Nephron (organoid): Measurements from ENCODE around the gene TCERG1.
A peak's percentile ranks its signal among the peaks of the same experiment; 100 is the strongest.

Source experiments
- H3K27ac Mint-ChIP-seq, 3 experiments: 2 replicates each; pipeline ENCODE4 v1.8.0; 2020; ENCODE audit warnings: mixed read lengths in 3 of 3, mild to moderate bottlenecking in 2 of 3, moderate library complexity in 1 of 3
- H3K27me3 Mint-ChIP-seq: 2 replicates; pipeline ENCODE4 v1.8.0; 2021; ENCODE audit warnings: low read depth, mild to moderate bottlenecking, moderate library complexity, mixed read lengths
- H3K36me3 Mint-ChIP-seq: 2 replicates; pipeline ENCODE4 v1.8.0; 2020; ENCODE audit warnings: low read depth, mixed read lengths
- H3K4me1 Mint-ChIP-seq: 2 replicates; pipeline ENCODE4 v1.8.0; 2020; ENCODE audit warnings: mixed read lengths
- H3K4me3 Mint-ChIP-seq, 3 experiments: 2 replicates each; pipeline ENCODE4 v1.8.0; 2020; ENCODE audit warnings: mild to moderate bottlenecking in 3 of 3, mixed read lengths in 3 of 3, moderate library complexity in 2 of 3
- H3K9me3 Mint-ChIP-seq: 2 replicates; pipeline ENCODE4 v1.8.0; 2020; ENCODE audit warnings: mixed read lengths
- TF ChIP-seq, protein P1 (sequence below), 3 experiments: fragments of 200-600 bp; sonication (generic); IDR thresholded peaks; one replicate each; pipeline ENCODE4 v1.5.0; 2021; ENCODE audit warnings: antibody characterized with exemption in 3 of 3; ENCODE audit not compliant: unreplicated experiment in 3 of 3

The TCERG1 gene

DNA sequence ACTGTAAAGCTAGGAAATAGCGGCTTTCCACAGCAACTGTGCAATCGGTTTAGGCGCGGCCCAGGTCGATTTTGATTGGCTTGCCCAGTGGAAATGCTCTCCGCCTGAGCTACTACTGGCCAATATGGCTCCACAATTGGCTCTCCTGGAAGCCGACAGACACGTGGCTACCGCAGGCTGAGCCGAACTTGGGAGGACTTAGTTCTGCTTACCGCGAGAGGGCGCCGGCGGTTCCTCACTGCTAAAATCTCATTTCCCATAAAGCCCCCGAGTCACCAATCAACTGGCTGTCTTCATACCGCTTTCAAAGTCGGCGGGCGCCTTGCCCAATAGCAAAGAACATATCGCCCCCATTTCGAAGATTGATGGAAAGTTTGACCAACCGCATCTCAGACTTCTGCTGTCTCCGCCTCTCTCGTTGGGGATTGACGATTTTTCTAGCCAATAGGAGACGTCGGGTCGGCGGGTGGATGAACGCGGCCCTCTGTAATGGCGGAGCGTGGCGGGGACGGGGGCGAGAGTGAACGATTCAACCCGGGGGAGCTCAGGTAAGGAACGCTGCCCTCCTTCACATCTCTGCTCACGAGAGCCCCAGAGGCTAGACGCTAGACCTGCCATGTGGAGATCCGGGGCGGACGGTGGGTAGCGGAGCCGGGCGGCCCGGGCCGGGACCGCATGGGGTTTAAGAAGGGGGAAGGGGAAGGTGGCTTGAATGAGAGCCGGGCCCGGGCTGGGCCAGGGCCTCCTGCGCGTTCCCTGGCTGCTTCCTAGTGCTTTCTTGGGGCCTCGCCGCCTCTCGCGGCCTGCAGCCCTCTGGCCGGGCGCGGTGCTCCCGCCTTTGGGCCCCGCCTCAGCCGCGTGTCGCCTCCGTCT is at the start of gene TCERG1:
TSS of gene TCERG1 (plus strand) at position 473 of the 873 bp plus-strand sequence. CDS start at position 490, 17 bp downstream.
- Mint-ChIP-seq H3K36me3 (no peaks in the 10 kb centered on the region), H3K9me3 (no peaks in the 10 kb centered on the region), H3K4me3 (peak within 1 kb of the TSS; percentile 93 to 100 (median 99)), H3K4me1 (peaks cover 29% of the 10 kb centered on the region), H3K27ac (peak within 1 kb of the TSS; percentile 90 to 99 (median 98)), H3K27me3 (no peaks in the 10 kb centered on the region)
- TF ChIP-seq, protein P1, sequence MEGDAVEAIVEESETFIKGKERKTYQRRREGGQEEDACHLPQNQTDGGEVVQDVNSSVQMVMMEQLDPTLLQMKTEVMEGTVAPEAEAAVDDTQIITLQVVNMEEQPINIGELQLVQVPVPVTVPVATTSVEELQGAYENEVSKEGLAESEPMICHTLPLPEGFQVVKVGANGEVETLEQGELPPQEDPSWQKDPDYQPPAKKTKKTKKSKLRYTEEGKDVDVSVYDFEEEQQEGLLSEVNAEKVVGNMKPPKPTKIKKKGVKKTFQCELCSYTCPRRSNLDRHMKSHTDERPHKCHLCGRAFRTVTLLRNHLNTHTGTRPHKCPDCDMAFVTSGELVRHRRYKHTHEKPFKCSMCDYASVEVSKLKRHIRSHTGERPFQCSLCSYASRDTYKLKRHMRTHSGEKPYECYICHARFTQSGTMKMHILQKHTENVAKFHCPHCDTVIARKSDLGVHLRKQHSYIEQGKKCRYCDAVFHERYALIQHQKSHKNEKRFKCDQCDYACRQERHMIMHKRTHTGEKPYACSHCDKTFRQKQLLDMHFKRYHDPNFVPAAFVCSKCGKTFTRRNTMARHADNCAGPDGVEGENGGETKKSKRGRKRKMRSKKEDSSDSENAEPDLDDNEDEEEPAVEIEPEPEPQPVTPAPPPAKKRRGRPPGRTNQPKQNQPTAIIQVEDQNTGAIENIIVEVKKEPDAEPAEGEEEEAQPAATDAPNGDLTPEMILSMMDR (IDR thresholded peaks at IDR 0.05; ENCODE audit: unreplicated experiment in 3 of 3) = peak; percentile 77 to 83 (median 77)

DNA sequence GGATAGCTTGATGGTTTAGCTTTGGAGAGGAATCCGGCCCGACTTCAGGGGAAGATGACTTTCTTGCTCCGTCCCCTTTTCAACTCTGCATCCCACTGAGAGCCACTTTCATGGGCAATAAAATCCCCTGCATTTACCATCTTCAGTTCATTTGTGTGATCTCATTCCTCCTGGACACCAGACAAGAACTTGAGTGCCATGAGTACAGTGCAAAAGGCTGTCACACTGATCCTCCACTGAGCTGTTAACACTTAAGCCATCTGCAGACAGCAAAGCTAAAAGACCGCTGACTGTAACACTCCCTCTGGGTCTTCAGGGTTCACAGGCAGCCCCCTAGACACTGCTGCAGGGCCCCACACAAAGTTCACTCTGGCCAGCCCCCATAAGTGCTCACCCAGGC is 48.3 kb upstream of the TCERG1 start:
- no peaks in the 10 kb centered on the region for H3K4me1 Mint-ChIP-seq
- H3K9me3 Mint-ChIP-seq = no peaks in the 10 kb centered on the region

DNA sequence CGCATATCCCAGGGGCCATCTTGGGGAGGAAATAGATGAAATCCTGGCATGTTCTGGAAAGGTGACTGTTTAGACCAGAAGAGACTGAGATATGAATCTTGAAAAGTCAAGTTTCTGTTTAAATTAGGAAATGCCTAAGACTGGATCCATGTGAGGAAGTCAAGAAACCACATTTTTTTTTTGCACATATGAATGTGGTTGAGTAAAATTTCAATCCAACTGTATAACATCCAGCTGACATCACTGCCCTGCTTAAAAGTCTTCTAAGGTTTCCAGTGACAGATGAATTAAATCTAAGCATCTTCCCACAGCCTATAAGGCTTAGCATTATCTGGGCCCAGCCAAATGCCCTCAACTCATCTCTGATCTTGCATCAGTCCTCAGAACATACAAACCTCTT is 47.7 kb upstream of the TCERG1 start:
- Mint-ChIP-seq H3K4me1 (no peaks in the 10 kb centered on the region), H3K9me3 (no peaks in the 10 kb centered on the region), H3K27ac (no peak overlapping the region), H3K36me3 (no peaks in the 10 kb centered on the region), H3K27me3 (peaks cover 29% of the 10 kb centered on the region), H3K4me3 (no peak overlapping the region)
- TF ChIP-seq, protein P1 (IDR thresholded peaks at IDR 0.05; ENCODE audit: unreplicated experiment in 3 of 3) = no peak

More for the DNA sequence above, 48.3 kb upstream of the TCERG1 start:
- Mint-ChIP-seq H3K4me3 (no peak overlapping the region), H3K27me3 (peaks cover 28% of the 10 kb centered on the region), H3K36me3 (no peaks in the 10 kb centered on the region), H3K27ac (no peak overlapping the region)
- TF ChIP-seq, protein P1 (IDR thresholded peaks at IDR 0.05; ENCODE audit: unreplicated experiment in 3 of 3) = no peak

DNA sequence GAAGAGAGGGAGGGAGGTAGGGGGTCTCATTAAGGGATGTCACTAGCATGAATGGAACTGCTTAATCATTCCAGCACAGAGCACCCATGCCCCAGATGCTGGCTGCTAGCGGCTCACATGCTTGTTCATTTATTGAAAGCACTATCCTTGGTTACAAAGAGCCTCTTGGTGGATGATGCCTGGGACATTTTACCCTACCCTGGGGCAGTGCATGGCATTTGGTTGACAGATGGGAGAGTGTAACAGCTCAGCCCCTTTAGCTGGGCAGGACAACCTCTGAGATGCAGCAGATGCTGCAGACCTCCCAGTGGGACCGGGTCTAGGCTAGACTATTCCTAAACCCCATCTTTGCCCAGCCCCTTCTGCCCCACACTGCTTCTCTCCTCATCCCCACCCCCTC is 46.9 kb upstream of the TCERG1 start:
- TF ChIP-seq, protein P1 (IDR thresholded peaks at IDR 0.05; ENCODE audit: unreplicated experiment in 3 of 3) = no peak
- Mint-ChIP-seq H3K4me3 (no peak overlapping the region), H3K9me3 (no peaks in the 10 kb centered on the region), H3K27me3 (peaks cover 28% of the 10 kb centered on the region), H3K27ac (no peak overlapping the region), H3K4me1 (no peaks in the 10 kb centered on the region), H3K36me3 (no peaks in the 10 kb centered on the region)

DNA sequence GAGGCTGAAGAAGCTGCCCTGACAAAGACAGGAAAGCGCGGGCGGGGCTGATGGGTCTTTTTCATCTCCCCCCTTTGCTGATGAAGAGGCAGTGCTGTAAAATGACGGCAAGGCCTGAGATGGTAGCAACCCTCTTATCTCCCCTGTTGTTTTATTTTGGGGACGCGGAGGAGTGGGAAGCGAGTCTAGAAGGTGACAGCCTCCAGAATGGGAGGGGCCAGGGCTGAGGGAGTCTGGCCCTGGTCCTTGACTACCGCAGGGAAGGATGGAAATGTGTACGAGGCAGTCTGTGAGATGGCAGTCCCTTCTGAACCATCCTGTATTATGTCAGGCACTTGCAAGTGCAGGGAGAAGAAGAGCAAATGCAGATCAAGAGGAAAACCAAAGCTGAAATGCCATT is 46.1 kb upstream of the TCERG1 start:
- Mint-ChIP-seq H3K9me3 (no peaks in the 10 kb centered on the region), H3K27me3 (peaks cover 33% of the 10 kb centered on the region), H3K27ac (no peak overlapping the region), H3K36me3 (no peaks in the 10 kb centered on the region), H3K4me3 (no peak overlapping the region), H3K4me1 (no peaks in the 10 kb centered on the region)
- TF ChIP-seq, protein P1 (IDR thresholded peaks at IDR 0.05; ENCODE audit: unreplicated experiment in 3 of 3) = no peak

DNA sequence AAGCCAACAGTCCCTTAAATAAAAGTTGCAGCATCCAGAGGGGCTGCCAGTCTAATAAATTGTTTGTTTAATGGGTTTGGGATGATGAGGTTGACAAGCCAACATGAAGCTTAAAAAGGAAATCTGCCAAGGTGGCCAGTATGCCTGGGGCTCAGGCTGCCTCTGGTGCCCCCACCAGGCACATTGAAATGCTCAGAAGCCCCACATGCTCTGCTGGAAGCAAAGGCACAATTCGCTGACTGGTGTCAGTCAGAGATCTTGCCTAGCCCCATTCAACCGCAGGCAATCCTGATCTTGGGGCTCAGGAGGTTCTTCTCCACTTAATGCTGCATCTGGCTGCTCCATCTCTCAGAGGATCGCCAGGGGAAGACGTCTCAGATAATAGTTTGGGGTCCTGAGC is 44.2 kb upstream of the TCERG1 start:
- H3K4me1 Mint-ChIP-seq = no peaks in the 10 kb centered on the region
- TF ChIP-seq, protein P1 (IDR thresholded peaks at IDR 0.05; ENCODE audit: unreplicated experiment in 3 of 3) = no peak
- no peaks in the 10 kb centered on the region for H3K36me3 Mint-ChIP-seq
- peaks cover 29% of the 10 kb centered on the region for H3K27me3 Mint-ChIP-seq
- H3K9me3 Mint-ChIP-seq = no peaks in the 10 kb centered on the region
- no peak overlapping the region for H3K27ac Mint-ChIP-seq
- H3K4me3 Mint-ChIP-seq = no peak overlapping the region
